ENCODE results near the gene PLEKHN1. TPM values are rescaled to one million over a fixed set of nuclear protein-coding genes. Genes with fewer than 3 reads are reported as not detected.
"Not testable (repeated sequence)": the region's sequence is repeated elsewhere in the genome, so short reads cannot be mapped to it uniquely, and the experiment has no call there.

PLEKHN1 gene
- total RNA-seq, 4 donors from 2014 or later, result 0.17 to 0.50 (median 0.19) TPM; not detected in 1

- peak overlapping the region; percentile 47 to 52 (median 50) for H3K4me3 ChIP-seq
- no peaks in the 10 kb centered on the region for H3K9me3 ChIP-seq
- TF ChIP-seq CTCF (IDR thresholded peaks at IDR 0.05) (peak; percentile 45 to 76 (median 64)), POLR2A (IDR thresholded peaks at IDR 0.05; ENCODE audit: low read depth) (no peak)
- peak overlapping the region; percentile 48 to 74 (median 59) for H3K27ac ChIP-seq (replicated peaks in 1 of 4)
- 5% methylated on average over 14 of the region's 40 CpGs for WGBS
- peaks cover 0 to 84% (median 21%) of the 10 kb centered on the region in 4 donors for H3K27me3 ChIP-seq
- peaks cover 5 to 14% (median 10%) of the 10 kb centered on the region in 4 donors for H3K4me1 ChIP-seq
- no peaks in the 10 kb centered on the region for H3K36me3 ChIP-seq
- DNase-seq (ENCODE audit: extremely low spot score), result no peak
- intact Hi-C loops (cut with DNase I), result no loop called here
Observed at GRCh38 chr1:975896-976683, 9.8 kb downstream of the PLEKHN1 start.

GRCh38 chr1:976791-977190 is 10.5 kb downstream of the PLEKHN1 start:
- H3K27ac ChIP-seq (replicated peaks in 1 of 4); H3K36me3 ChIP-seq; H3K4me3 ChIP-seq; intact Hi-C loops (cut with DNase I); H3K9me3 ChIP-seq; DNase-seq (ENCODE audit: extremely low spot score): not testable (repeated sequence)
- Histone ChIP-seq H3K27me3 (peaks cover 0 to 82% (median 17%) of the 10 kb centered on the region in 4 donors), H3K4me1 (peaks cover 5 to 14% (median 10%) of the 10 kb centered on the region in 4 donors)
- no CpG with 5 or more reads among the region's 39 CpGs for WGBS

GRCh38 chr1:978069-978834 is 12.0 kb downstream of the PLEKHN1 start:
- peaks cover 5 to 14% (median 10%) of the 10 kb centered on the region in 4 donors for H3K4me1 ChIP-seq
- no peaks in the 10 kb centered on the region for H3K9me3 ChIP-seq
- TF ChIP-seq POLR2AphosphoS5 (IDR thresholded peaks at IDR 0.05) (no peak), POLR2A (IDR thresholded peaks at IDR 0.05; ENCODE audit: low read depth) (no peak), EP300 (IDR thresholded peaks at IDR 0.05) (no peak), CTCF (IDR thresholded peaks at IDR 0.05) (no peak)
- no peak for DNase-seq (ENCODE audit: extremely low spot score)
- H3K4me3 ChIP-seq, result no peak overlapping the region
- H3K27ac ChIP-seq (replicated peaks in 1 of 4), result no peak overlapping the region
- intact Hi-C loops (cut with DNase I), result no loop called here
- H3K27me3 ChIP-seq, result peaks cover 0 to 82% (median 9%) of the 10 kb centered on the region in 4 donors
- H3K36me3 ChIP-seq, result no peaks in the 10 kb centered on the region
- WGBS, result 85% methylated on average over 24 of the region's 44 CpGs

- peaks cover 9 to 18% (median 12%) of the 10 kb centered on the region in 4 donors for H3K4me1 ChIP-seq
- no peak overlapping the region for H3K4me3 ChIP-seq
- H3K36me3 ChIP-seq, result no peaks in the 10 kb centered on the region
- peaks cover 0 to 82% (median 5%) of the 10 kb centered on the region in 4 donors for H3K27me3 ChIP-seq
- intact Hi-C loops (cut with DNase I), result no loop called here
- TF ChIP-seq CTCF (IDR thresholded peaks at IDR 0.05) (no peak), EP300 (IDR thresholded peaks at IDR 0.05) (no peak), POLR2A (IDR thresholded peaks at IDR 0.05; ENCODE audit: low read depth) (no peak), POLR2AphosphoS5 (IDR thresholded peaks at IDR 0.05) (no peak)
- H3K27ac ChIP-seq (replicated peaks in 1 of 4), result no peak overlapping the region
- 90% methylated on average over 9 of the region's 60 CpGs for WGBS
- H3K9me3 ChIP-seq, result no peaks in the 10 kb centered on the region
- no peak for DNase-seq (ENCODE audit: extremely low spot score)
Observed at GRCh38 chr1:978835-979743, 12.8 kb downstream of the PLEKHN1 start.
